Measurements from ENCODE around the gene NFATC1.

DNA sequence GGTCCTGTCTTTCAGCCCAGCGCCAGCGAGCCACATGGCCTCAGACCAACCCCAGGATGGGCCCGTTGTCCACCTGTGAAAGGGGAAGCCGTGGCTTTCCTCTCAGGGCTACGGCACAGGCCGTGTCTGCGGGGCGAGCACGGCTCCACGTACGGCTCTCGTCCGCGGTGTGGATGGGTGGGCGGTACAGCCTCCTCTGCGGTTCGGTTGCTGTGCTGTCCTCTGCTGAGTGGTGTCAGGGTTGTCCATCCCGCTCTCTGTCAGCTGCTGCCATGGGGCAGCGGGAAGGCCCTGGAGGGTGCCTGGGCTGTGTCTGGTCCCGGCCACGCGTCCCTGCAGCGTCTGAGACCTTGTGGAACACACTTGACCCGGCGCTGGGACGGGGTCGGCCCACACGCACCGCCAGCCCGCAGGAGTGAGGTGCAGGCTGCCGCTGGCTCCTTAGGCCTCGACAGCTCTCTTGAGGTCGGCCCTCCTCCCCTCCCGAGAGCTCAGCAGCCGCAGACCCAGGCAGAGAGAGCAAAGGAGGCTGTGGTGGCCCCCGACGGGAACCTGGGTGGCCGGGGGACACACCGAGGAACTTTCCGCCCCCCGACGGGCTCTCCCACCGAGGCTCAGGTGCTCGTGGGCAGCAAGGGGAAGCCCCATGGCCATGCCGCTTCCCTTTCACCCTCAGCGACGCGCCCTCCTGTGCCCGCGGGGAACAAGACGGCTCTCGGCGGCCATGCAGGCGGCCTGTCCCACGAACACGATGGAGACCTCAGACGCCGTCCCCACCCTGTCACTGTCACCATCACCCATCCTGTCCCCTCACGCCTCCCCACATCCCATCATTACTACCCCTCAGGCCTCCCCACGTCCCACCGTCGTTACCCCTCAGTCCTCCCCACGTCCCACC lies 128.7 kb downstream of the NFATC1 start:
- TF ChIP-seq ZFP3 (CRISPR knock-in tag; IDR thresholded peaks at IDR 0.05) (no peak), ZC3H10 (CRISPR knock-in tag; IDR thresholded peaks at IDR 0.05) (no peak), OSR1 (CRISPR knock-in tag; IDR thresholded peaks at IDR 0.05) (no peak)
- TF ChIP-seq, protein P1, sequence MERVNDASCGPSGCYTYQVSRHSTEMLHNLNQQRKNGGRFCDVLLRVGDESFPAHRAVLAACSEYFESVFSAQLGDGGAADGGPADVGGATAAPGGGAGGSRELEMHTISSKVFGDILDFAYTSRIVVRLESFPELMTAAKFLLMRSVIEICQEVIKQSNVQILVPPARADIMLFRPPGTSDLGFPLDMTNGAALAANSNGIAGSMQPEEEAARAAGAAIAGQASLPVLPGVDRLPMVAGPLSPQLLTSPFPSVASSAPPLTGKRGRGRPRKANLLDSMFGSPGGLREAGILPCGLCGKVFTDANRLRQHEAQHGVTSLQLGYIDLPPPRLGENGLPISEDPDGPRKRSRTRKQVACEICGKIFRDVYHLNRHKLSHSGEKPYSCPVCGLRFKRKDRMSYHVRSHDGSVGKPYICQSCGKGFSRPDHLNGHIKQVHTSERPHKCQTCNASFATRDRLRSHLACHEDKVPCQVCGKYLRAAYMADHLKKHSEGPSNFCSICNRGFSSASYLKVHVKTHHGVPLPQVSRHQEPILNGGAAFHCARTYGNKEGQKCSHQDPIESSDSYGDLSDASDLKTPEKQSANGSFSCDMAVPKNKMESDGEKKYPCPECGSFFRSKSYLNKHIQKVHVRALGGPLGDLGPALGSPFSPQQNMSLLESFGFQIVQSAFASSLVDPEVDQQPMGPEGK (CRISPR knock-in tag; IDR thresholded peaks at IDR 0.05; ENCODE audit: borderline replicate concordance): no peak
